Trophoblast cell (in vitro differentiated cells and primary cell): ENCODE results near the gene SCN10A.

Experiments used
- DNase-seq, 2 donors: peaks; one replicate each; pipeline ENCODE4 v3.0.0-alpha.2; 2016
- H2AFZ ChIP-seq: 2 replicates; pipeline ENCODE4 v1.6.1; 2013; ENCODE audit warnings: low read length, moderate library complexity, mild to moderate bottlenecking; ENCODE audit not compliant: insufficient read depth, poor library complexity
- H2AK5ac ChIP-seq: 2 replicates; pipeline ENCODE4 v1.6.1; 2013; ENCODE audit warnings: mild to moderate bottlenecking, low read length
- H2BK120ac ChIP-seq: 2 replicates; pipeline ENCODE4 v1.6.1; 2013; ENCODE audit warnings: low read length, mild to moderate bottlenecking, moderate library complexity; ENCODE audit not compliant: insufficient read depth, poor library complexity
- H2BK12ac ChIP-seq: 2 replicates; pipeline ENCODE4 v1.6.1; 2013; ENCODE audit warnings: mild to moderate bottlenecking, low read length, moderate library complexity
- H2BK5ac ChIP-seq: 2 replicates; pipeline ENCODE4 v1.6.1; 2013; ENCODE audit warnings: low read length, low read depth, moderate library complexity, mild to moderate bottlenecking; ENCODE audit not compliant: poor library complexity
- H3K14ac ChIP-seq: 2 replicates; pipeline ENCODE4 v1.6.1; 2013; ENCODE audit warnings: mild to moderate bottlenecking, low read length
- H3K18ac ChIP-seq: 2 replicates; pipeline ENCODE4 v1.6.1; 2013; ENCODE audit warnings: mild to moderate bottlenecking, low read length
- H3K23ac ChIP-seq: 2 replicates; pipeline ENCODE4 v1.6.1; 2013; ENCODE audit warnings: low read length
- H3K27ac ChIP-seq: 2 replicates; pipeline ENCODE4 v1.5.1; 2013; ENCODE audit warnings: low read depth, mild to moderate bottlenecking, inconsistent platforms, low read length, moderate library complexity
- H3K27me3 ChIP-seq: 2 replicates; pipeline ENCODE4 v1.6.1; 2013; ENCODE audit warnings: inconsistent platforms, mild to moderate bottlenecking, low read length, moderate library complexity; ENCODE audit not compliant: insufficient read depth
- H3K36me3 ChIP-seq, 2 experiments: 1 replicate in 1 of 2; 2 replicates in 1 of 2; pipeline ENCODE4 v1.6.1; 2013; ENCODE audit warnings: low read length in 2 of 2, mild to moderate bottlenecking in 2 of 2, moderate library complexity in 1 of 2; ENCODE audit not compliant: insufficient read depth in 2 of 2, control insufficient read depth in 1 of 2
- H3K4ac ChIP-seq: 2 replicates; pipeline ENCODE4 v1.6.1; 2013; ENCODE audit warnings: low read depth, mild to moderate bottlenecking, low read length, moderate library complexity
- H3K4me1 ChIP-seq, 2 experiments: 1 replicate in 1 of 2; 2 replicates in 1 of 2; pipeline ENCODE4 v1.6.1; 2013; ENCODE audit warnings: low read length in 2 of 2, mild to moderate bottlenecking in 2 of 2, moderate library complexity in 1 of 2; ENCODE audit not compliant: insufficient read depth in 2 of 2, control insufficient read depth in 1 of 2
- H3K4me2 ChIP-seq: 2 replicates; pipeline ENCODE4 v1.6.1; 2013; ENCODE audit warnings: inconsistent platforms, mild to moderate bottlenecking, low read length, moderate library complexity
- H3K4me3 ChIP-seq: 2 replicates; pipeline ENCODE4 v1.5.1; 2013; ENCODE audit warnings: mild to moderate bottlenecking, low read depth, low read length, inconsistent platforms
- H3K79me1 ChIP-seq: one replicate; pipeline ENCODE4 v1.6.1; 2013; ENCODE audit warnings: low read length
- H3K79me2 ChIP-seq: 2 replicates; pipeline ENCODE4 v1.6.1; 2013; ENCODE audit warnings: low read length, mild to moderate bottlenecking; ENCODE audit not compliant: control insufficient read depth, insufficient read depth, poor library complexity
- H3K9ac ChIP-seq: 2 replicates; pipeline ENCODE4 v1.6.1; 2013; ENCODE audit warnings: mild to moderate bottlenecking, low read length
- H3K9me3 ChIP-seq: 2 replicates; pipeline ENCODE4 v1.6.1; 2013; ENCODE audit warnings: low read depth, mild to moderate bottlenecking, control low read depth, inconsistent platforms, low read length; ENCODE audit not compliant: insufficient read depth
- H4K12ac ChIP-seq: 2 replicates; pipeline ENCODE4 v1.6.1; 2013; ENCODE audit warnings: low read depth, mild to moderate bottlenecking, low read length, moderate library complexity
- H4K8ac ChIP-seq: 2 replicates; pipeline ENCODE4 v1.6.1; 2013; ENCODE audit warnings: low read depth, mild to moderate bottlenecking, low read length, moderate library complexity
- H4K91ac ChIP-seq: one replicate; pipeline ENCODE4 v1.6.1; 2013; ENCODE audit warnings: low read depth, mild to moderate bottlenecking, low read length, moderate library complexity
- WGBS: extraction: QIAGEN DNeasy Blood & Tissue Kit; methylation state at CpG from one replicate; pipeline ENCODE4 v1.1.7; 2013; ENCODE audit warnings: missing lambda C conversion rate; ENCODE audit not compliant: insufficient read length, insufficient coverage; ENCODE audit errors: extremely low coverage; 5-methylcytosine and 5-hydroxymethylcytosine counted together

The SCN10A gene

DNA sequence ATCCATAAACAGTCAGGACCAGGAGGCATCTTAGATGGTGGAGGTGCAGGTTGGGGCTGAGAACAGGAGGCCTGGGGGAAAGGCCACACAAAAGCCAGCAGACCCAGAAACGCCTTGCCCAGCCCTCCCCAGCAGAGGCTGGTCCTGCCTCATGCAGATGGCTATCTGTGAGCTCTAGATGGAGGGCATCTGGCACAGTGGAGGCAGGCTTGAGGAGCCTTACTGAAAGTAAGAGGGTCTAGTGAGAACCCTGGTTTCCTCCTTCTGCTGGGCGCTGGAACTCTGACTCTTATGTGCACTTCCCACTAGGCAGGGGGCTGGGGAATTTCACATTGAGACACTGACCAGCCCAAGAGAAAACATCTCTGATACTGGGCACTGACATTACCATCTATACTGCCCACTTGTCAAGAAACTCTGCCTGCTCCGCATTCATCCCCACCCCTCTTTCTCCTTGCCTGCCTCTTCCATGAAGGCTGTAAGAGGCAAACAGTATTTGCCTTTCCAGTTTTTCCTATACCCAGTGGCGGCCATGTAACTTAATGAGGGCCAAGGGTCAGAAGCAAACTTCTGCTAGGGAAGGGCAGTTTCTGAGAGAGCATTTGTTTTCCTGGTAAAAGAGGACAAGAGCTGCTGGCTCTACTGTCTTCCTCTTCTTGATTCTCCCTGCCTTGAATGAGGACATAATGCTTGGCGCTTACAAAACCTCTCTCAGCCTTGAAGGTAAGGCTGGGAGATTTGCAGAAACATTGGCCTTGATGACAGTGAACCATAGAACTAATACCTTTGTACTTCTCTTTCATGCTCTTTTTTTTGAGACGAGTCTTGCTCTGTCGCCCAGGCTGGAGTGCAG, 162.1 kb downstream of the SCN10A start:
- Histone ChIP-seq H3K4me2 (no peak overlapping the region), H2BK120ac (no peak overlapping the region), H3K79me2 (no peaks in the 10 kb centered on the region), H2AK5ac (no peak overlapping the region), H3K4me1 (peaks cover 9 to 13% of the 10 kb centered on the region in 2 experiments), H4K8ac (no peak overlapping the region), H3K4ac (no peak overlapping the region), H2AFZ (no peak overlapping the region), H3K14ac (no peak overlapping the region), H3K23ac (no peak overlapping the region), H4K12ac (no peak overlapping the region), H2BK12ac (no peak overlapping the region), H4K91ac (no peak overlapping the region), H3K9me3 (peaks cover 4% of the 10 kb centered on the region), H3K18ac (no peak overlapping the region), H2BK5ac (no peak overlapping the region), H3K27me3 (peaks cover 12% of the 10 kb centered on the region), H3K27ac (no peak overlapping the region), H3K36me3 (no peaks in the 10 kb centered on the region), H3K9ac (no peak overlapping the region), H3K4me3 (no peak overlapping the region), H3K79me1 (no peaks in the 10 kb centered on the region)
- no CpG with 5 or more reads among the region's 7 CpGs for WGBS
- DNase-seq, result no peak

DNA sequence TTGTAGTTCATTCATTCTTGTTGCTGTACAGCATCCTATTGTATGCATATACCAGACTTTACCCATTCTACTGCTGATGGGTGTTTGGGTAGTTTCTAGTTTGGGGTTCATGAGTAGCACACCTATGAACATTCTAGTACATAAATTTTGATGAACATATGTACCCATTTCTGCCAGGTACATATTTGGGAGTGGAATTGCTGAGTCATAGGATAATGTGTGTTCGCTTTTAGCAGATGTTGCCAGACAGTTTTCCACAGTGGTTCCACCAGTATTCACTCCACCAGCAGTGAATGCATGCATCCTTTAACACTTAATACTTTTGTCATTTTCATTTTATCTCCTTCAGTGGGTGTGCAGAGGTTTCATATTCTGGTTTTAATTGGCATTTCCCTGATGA, 163.1 kb downstream of the SCN10A start:
- H3K23ac ChIP-seq, result no peak overlapping the region
- no peak overlapping the region for H2BK120ac ChIP-seq
- no peak overlapping the region for H3K4me2 ChIP-seq
- no peak overlapping the region for H2AFZ ChIP-seq
- H4K91ac ChIP-seq, result no peak overlapping the region
- H3K9ac ChIP-seq, result no peak overlapping the region
- DNase-seq, result no peak
- no peak overlapping the region for H2BK5ac ChIP-seq
- H3K36me3 ChIP-seq, result no peaks in the 10 kb centered on the region
- H3K79me1 ChIP-seq, result no peaks in the 10 kb centered on the region
- no peak overlapping the region for H3K18ac ChIP-seq
- H2AK5ac ChIP-seq, result no peak overlapping the region
- peaks cover 9 to 11% of the 10 kb centered on the region in 2 experiments for H3K4me1 ChIP-seq
- H2BK12ac ChIP-seq, result no peak overlapping the region
- no CpG with 5 or more reads among the region's 1 CpG for WGBS
- no peak overlapping the region for H4K12ac ChIP-seq
- H4K8ac ChIP-seq, result no peak overlapping the region
- H3K4me3 ChIP-seq, result no peak overlapping the region
- no peak overlapping the region for H3K4ac ChIP-seq
- H3K79me2 ChIP-seq, result no peaks in the 10 kb centered on the region
- no peak overlapping the region for H3K14ac ChIP-seq
- peaks cover 21% of the 10 kb centered on the region for H3K27me3 ChIP-seq
- H3K27ac ChIP-seq, result no peak overlapping the region
- H3K9me3 ChIP-seq, result peaks cover 6% of the 10 kb centered on the region

DNA sequence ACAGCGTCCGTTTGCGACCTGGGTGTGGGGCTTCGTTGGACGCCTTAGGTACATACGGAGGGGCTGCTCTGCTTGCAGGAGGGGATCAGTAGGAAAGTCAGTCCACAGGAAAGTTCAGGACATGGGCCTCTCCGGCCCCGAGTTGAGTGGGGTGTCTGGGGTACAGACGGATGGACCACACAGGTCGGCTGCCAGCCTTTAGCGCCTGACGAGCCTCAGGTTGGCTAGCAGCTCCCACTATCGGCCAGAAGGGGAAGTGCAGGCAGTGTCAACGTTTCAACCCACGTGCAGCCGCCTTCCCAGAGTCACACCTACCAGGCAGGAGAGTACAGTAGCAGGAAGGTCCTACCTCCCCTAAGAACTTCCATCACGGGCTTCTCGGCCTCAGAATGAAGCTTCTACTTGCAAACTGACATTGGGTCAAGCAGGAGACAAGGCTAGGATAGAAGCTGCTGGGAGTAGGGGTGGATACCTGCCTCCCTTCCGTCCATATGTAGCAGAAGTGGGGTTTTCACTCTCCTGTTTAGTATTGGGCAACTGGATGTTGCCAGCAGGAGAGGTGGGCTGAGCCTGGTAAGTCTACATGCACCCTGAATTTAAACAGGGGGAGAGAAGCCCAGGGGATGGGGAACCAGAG, 164.7 kb downstream of the SCN10A start:
- WGBS, result no CpG with 5 or more reads among the region's 19 CpGs
- Histone ChIP-seq H3K18ac (no peak overlapping the region), H2AFZ (no peak overlapping the region), H3K4me3 (no peak overlapping the region), H2BK120ac (no peak overlapping the region), H3K4me1 (peaks cover 9 to 11% of the 10 kb centered on the region in 2 experiments), H3K27me3 (peaks cover 21% of the 10 kb centered on the region), H3K79me2 (no peaks in the 10 kb centered on the region), H4K8ac (no peak overlapping the region), H2BK12ac (no peak overlapping the region), H3K4me2 (peak overlapping the region; percentile 7), H3K79me1 (no peaks in the 10 kb centered on the region), H3K4ac (no peak overlapping the region), H2AK5ac (no peak overlapping the region), H4K91ac (no peak overlapping the region), H4K12ac (no peak overlapping the region), H3K14ac (no peak overlapping the region), H3K36me3 (no peaks in the 10 kb centered on the region), H3K27ac (no peak overlapping the region), H3K9ac (no peak overlapping the region), H2BK5ac (no peak overlapping the region), H3K23ac (no peak overlapping the region), H3K9me3 (peaks cover 6% of the 10 kb centered on the region)
- peak; percentile 56 to 81 for DNase-seq

DNA sequence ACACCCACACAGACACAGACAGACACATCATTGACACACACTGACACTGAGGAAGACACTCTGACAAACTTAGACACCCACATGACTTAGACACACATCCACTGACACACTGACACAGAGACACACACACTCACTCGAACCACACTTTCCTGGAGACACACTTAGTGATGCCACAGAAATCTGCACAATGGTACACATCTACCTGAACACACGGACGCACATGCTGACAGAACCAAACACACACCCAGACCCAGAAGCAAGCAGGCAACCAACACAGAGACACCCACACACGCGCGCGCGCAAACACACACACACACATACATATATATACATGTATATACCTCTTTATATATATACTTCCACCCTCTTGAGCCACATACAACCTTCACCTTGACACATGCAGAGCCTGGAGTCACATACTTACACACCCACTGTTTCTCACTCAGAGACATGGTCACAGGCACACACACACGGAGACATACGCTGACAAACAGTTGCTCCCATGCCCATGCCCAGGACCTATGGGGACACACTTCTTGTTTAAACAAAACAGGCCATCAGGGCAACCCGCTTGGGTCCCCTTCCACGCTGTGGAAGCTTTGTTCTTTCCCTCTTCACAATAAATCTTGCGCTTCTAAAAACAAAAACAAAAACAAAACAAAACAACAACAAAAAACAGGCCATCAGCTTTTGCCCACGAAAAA, 165.6 kb downstream of the SCN10A start:
- no peak overlapping the region for H3K27ac ChIP-seq
- H3K79me2 ChIP-seq, result no peaks in the 10 kb centered on the region
- H4K91ac ChIP-seq, result no peak overlapping the region
- H3K4me2 ChIP-seq, result peak overlapping the region; percentile 86
- H3K36me3 ChIP-seq, result no peaks in the 10 kb centered on the region
- no peak overlapping the region for H3K4ac ChIP-seq
- peak overlapping the region; percentile 28 for H2AFZ ChIP-seq
- no peak overlapping the region for H2AK5ac ChIP-seq
- no peak overlapping the region for H4K8ac ChIP-seq
- peak in 1 of 2 donors; percentile 1 for DNase-seq
- no peak overlapping the region for H2BK12ac ChIP-seq
- H3K79me1 ChIP-seq, result no peaks in the 10 kb centered on the region
- H3K4me3 ChIP-seq, result no peak overlapping the region
- no peak overlapping the region for H3K18ac ChIP-seq
- H3K23ac ChIP-seq, result peak overlapping the region; percentile 10
- H3K14ac ChIP-seq, result no peak overlapping the region
- H4K12ac ChIP-seq, result no peak overlapping the region
- no CpG with 5 or more reads among the region's 14 CpGs for WGBS
- peaks cover 6% of the 10 kb centered on the region for H3K9me3 ChIP-seq
- H3K9ac ChIP-seq, result no peak overlapping the region
- H3K27me3 ChIP-seq, result peaks cover 21% of the 10 kb centered on the region
- H3K4me1 ChIP-seq, result peaks cover 9 to 11% of the 10 kb centered on the region in 2 experiments
- no peak overlapping the region for H2BK120ac ChIP-seq
- no peak overlapping the region for H2BK5ac ChIP-seq
